Activated CD8-positive, alpha-beta T cell treated with anti-CD3 and anti-CD28 coated beads for 36 hours (primary cell): ENCODE data around the gene SUPT3H. TPM values are rescaled to one million over a fixed set of nuclear protein-coding genes. Genes with fewer than 3 reads are reported as not detected.

Experiments used
- ATAC-seq: fragments of 200-7000 bp; cut with Tn5 transposase; one replicate; pipeline ENCODE4 v1.10.0; 2021; ENCODE audit warnings: mild to moderate bottlenecking, moderate library complexity
- CTCF ChIA-PET: fragments of 350-600 bp; sonication (Branson Sonifier 250); formaldehyde crosslinking; loops from one replicate; lab custom pipeline; 2021; ENCODE audit warnings: antibody characterized with exemption; lab: Charles Lee
- POLR2A ChIA-PET: fragments of 350-600 bp; sonication (Branson Sonifier 250); formaldehyde crosslinking; loops from one replicate; lab custom pipeline; 2021; ENCODE audit warnings: antibody characterized with exemption; lab: Charles Lee
- DNase-seq: peaks from one replicate; pipeline ENCODE4 v3.0.0-alpha.2; 2020
- H3K27ac Mint-ChIP-seq: one replicate; pipeline ENCODE4 v1.8.0; 2021; ENCODE audit warnings: mild to moderate bottlenecking, mixed read lengths
- H3K27me3 Mint-ChIP-seq: one replicate; pipeline ENCODE4 v1.8.0; 2021; ENCODE audit warnings: mixed read lengths
- H3K36me3 Mint-ChIP-seq: one replicate; pipeline ENCODE4 v1.8.0; 2021; ENCODE audit warnings: low read depth, mixed read lengths
- H3K4me1 Mint-ChIP-seq: one replicate; pipeline ENCODE4 v1.8.0; 2021; ENCODE audit warnings: low read depth, mixed read lengths
- H3K4me3 Mint-ChIP-seq: one replicate; pipeline ENCODE4 v1.8.0; 2021; ENCODE audit warnings: mild to moderate bottlenecking, moderate library complexity, mixed read lengths
- H3K9me3 Mint-ChIP-seq: one replicate; pipeline ENCODE4 v1.8.0; 2021; ENCODE audit warnings: mixed read lengths
- CTCF ChIP-seq: fragments of 200-600 bp; IDR thresholded peaks from one replicate; pipeline ENCODE4 v1.8.0; 2022; ENCODE audit warnings: antibody characterized with exemption, mild to moderate bottlenecking
- intact Hi-C: fragments of 100-400 bp; cut with micrococcal nuclease; formaldehyde crosslinking; loops from one replicate; pipeline ENCODE4 v1.10.0; 2022
- total RNA-seq, 2 experiments: library from RNA; stranded (reverse); gene quantifications; one replicate each; pipeline ENCODE4 v1.2.3, GENCODE V29; 2021

Gene SUPT3H
- total RNA-seq: 10 to 100 TPM; 20.0 to 20.2 TPM

DNA sequence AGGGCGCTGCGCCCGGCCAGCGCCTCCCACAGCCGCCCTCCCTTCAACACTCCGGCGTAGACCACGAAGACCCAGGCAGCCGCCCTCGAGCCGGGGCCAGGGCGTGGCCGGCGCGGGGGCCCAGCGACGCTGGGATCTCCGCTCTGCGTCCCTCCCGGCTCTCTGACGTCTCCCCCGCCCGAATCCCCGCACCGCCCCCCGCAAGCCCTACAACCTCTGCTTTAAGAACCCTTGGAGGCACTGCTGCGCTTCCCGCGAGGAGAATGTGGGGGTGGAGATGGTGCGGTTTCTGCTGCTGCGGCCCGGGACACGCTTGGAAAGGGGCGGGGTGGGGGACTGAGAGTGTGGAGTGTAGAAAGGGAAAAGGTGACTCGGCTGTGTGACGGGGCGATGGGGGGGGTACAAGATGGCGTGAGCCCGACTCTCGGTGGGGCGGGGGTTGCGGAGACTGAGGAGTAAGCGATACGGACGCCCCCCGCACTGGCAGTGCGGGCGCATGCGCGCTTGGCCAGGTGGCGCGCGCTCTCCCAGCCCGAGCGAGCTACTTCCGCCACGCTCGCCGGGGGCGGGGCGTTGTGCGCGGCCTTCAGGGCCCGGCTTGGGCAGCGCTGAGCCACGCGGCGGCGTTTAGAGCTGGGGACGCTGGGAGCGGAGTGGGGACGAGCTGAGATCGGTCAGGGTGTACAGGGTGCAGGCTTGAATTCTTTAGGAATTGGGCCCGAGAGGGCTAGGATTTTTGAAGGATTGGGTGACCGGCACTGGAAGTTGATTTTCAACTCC is at the start of gene SUPT3H:
TSS of gene SUPT3H (minus strand) at position 381 of the 780 bp plus-strand sequence.
- H3K9me3 Mint-ChIP-seq: no peaks in the 10 kb centered on the region
- ChIA-PET POLR2A (interaction anchor here (0.6 to 2.2 kb wide), 22 partner anchors 10 to 722 kb away, joined by 3 to 20 read pairs (median 4); no protein-coding TSS in a partner anchor), CTCF (interaction anchor here (1.1 to 1.4 kb wide), 6 partner anchors 10 to 636 kb away, joined by 3 to 5 read pairs (median 4); no protein-coding TSS in a partner anchor)
- peaks cover 7% of the 10 kb centered on the region for H3K36me3 Mint-ChIP-seq
- peak; percentile 98 for DNase-seq
- H3K27me3 Mint-ChIP-seq: no peaks in the 10 kb centered on the region
- H3K4me1 Mint-ChIP-seq: peaks cover 18% of the 10 kb centered on the region
- H3K27ac Mint-ChIP-seq: peak within 1 kb of the TSS; percentile 99
- peak; percentile 19 for TF ChIP-seq CTCF
- ATAC-seq: peak; percentile 86
- peak within 1 kb of the TSS; percentile 96 for H3K4me3 Mint-ChIP-seq
- intact Hi-C loops: loop anchor here (10.0 kb wide), 1 partner anchor 213 kb away; no protein-coding TSS in a partner anchor

- Mint-ChIP-seq H3K9me3 (no peaks in the 10 kb centered on the region), H3K27ac (peak overlapping the region; percentile 30), H3K36me3 (peaks cover 9% of the 10 kb centered on the region), H3K4me1 (peaks cover 46% of the 10 kb centered on the region), H3K4me3 (peak overlapping the region; percentile 15), H3K27me3 (no peaks in the 10 kb centered on the region)
- intact Hi-C loops: no loop called here
- POLR2A ChIA-PET: interaction anchor here (0.7 kb wide), 1 partner anchor 48 kb away, joined by 3 read pairs; the partner anchor contains the start of gene SUPT3H
- CTCF ChIA-PET: interaction anchor here (0.7 to 1.5 kb wide), 2 partner anchors 288 to 771 kb away, joined by 3 to 4 read pairs; no protein-coding TSS in a partner anchor
- DNase-seq (no peak), ATAC-seq (no peak)
- no peak for TF ChIP-seq CTCF
Measured at GRCh38 chr6:45426251-45426650, 48.5 kb upstream of the SUPT3H start.

DNA sequence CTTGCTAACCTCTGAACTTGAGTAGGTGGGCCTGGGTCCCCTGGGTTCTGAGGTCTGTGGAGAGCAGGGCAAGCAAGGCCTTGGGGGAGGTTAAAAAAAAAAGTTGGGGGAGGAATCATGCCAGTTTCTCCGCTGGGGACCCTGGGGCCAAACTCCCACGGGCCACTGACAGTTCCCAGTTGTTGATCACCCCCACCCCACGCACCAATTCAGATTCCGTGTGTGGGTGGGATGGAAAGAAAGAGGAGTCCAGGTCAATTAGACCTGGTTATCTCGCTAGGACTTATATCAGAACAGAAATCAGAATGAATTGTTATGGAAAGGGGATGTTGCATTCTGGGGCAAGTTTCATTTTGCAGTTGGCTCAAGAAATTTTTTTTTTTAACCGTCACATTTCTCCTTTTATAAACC is 46.7 kb upstream of the SUPT3H start:
- POLR2A ChIA-PET: interaction anchor here (1.1 kb wide), 1 partner anchor 54 kb away, joined by 4 read pairs; no protein-coding TSS in a partner anchor

DNA sequence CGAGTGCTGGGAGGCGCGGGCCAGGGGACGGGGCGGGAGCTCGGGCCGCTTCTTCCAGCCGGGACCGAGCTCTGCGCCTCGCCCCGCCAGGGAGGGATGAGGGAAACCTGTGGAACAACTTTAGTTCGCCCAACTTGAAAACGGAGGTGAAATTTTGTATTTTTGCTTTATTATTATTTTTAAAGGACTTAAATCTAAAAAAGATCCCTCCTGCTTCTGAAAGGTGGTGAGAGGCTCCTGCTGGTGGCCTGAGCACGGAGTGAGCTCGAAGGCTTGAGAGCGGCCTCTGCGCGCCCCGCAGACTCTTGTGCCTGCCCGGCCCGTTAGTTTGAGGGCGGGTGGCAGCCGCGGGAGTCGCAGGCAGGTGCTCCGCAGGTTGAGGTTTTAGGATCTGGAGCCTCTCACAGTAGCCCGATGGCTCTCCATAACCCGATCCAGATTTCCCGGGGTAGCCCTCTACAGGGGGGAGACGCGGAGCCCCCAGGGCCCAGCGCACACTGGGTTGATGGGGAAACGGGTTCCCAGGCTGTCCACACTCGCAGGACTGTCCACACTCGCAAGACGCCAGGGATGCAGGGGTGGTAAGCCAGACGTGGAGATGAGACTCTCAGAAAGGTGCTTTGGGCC is 46.2 kb upstream of the SUPT3H start:
- peaks cover 2% of the 10 kb centered on the region for H3K36me3 Mint-ChIP-seq
- peak overlapping the region; percentile 94 for H3K4me3 Mint-ChIP-seq
- ChIA-PET CTCF (interaction anchor here (1.7 kb wide), 1 partner anchor 507 kb away, joined by 6 read pairs; no protein-coding TSS in a partner anchor), POLR2A (interaction anchor here (0.7 to 1.1 kb wide), 2 partner anchors 55 to 646 kb away, joined by 3 to 4 read pairs; no protein-coding TSS in a partner anchor)
- no peaks in the 10 kb centered on the region for H3K27me3 Mint-ChIP-seq
- intact Hi-C loops: loop anchor here (5.0 kb wide), 3 partner anchors 63 to 772 kb away; no protein-coding TSS in a partner anchor
- DNase-seq (peak; percentile 28), ATAC-seq (no peak)
- H3K9me3 Mint-ChIP-seq: no peaks in the 10 kb centered on the region
- peaks cover 40% of the 10 kb centered on the region for H3K4me1 Mint-ChIP-seq
- no peak for TF ChIP-seq CTCF
- H3K27ac Mint-ChIP-seq: peak overlapping the region; percentile 87

More for the DNA sequence above, 46.7 kb upstream of the SUPT3H start:
- no peak for TF ChIP-seq CTCF
- H3K27ac Mint-ChIP-seq: peak overlapping the region; percentile 87
- ATAC-seq (no peak), DNase-seq (peak; percentile 43)
- peak overlapping the region; percentile 94 for H3K4me3 Mint-ChIP-seq
- CTCF ChIA-PET: interaction anchor here (1.7 kb wide), 1 partner anchor 506 kb away, joined by 6 read pairs; no protein-coding TSS in a partner anchor
- H3K4me1 Mint-ChIP-seq: peaks cover 41% of the 10 kb centered on the region
- H3K36me3 Mint-ChIP-seq: peaks cover 2% of the 10 kb centered on the region
- H3K27me3 Mint-ChIP-seq: no peaks in the 10 kb centered on the region
- H3K9me3 Mint-ChIP-seq: no peaks in the 10 kb centered on the region
- intact Hi-C loops: loop anchor here (5.0 kb wide), 3 partner anchors 63 to 772 kb away; no protein-coding TSS in a partner anchor
